NCI-H345 treated with DMSO at 0.1 percent for 48 hours (cell line): Measurements from ENCODE around the gene ANKRD65.
"Not testable (repeated sequence)": the region's sequence is repeated elsewhere in the genome, so short reads cannot be mapped to it uniquely, and the experiment has no call there.

Experiments used
- DNase-seq: peaks from one replicate; lab custom pipeline; 2025; ENCODE audit not compliant: unreplicated experiment; lab: John Stamatoyannopoulos, UW

The ANKRD65 gene

DNA sequence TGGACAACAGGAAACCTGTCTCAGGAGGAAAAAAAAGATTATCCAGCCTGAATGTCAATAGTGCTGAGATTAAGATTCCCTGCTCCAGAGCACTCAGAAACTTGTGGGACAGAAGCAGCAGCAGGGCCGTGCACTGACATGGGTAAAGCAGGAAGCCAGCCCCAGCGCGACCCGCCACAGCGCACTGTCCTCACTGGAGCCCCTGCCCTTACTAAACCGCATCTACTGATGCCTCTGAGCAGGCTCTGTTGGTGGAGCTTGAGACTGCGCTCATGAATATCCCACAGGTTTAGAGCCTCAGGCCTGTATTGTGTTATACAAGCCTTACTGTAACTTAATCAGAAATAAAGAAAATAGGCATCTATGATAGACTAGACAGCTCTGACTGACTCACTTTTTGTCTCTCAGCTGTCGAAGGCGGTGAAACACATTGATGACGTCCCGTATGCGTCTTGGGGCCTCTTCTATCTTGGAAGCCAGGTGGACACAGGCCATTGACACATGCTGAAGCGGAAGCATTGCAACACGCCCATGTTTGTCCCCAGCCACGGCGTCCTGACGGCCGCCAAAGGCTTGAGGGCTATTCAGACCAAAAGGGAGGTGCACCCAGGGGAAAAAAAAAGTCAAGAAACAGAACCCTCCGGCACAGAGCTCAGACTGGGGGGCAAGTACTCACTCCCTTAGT is 23.1 kb downstream of the ANKRD65 start:
- DNase-seq = no peak

- DNase-seq = no peak
Measured at GRCh38 chr1:1395166-1395565, 25.9 kb downstream of the ANKRD65 start.

GRCh38 chr1:1394116-1394515 is 27.0 kb downstream of the ANKRD65 start:
- DNase-seq = no peak

DNA sequence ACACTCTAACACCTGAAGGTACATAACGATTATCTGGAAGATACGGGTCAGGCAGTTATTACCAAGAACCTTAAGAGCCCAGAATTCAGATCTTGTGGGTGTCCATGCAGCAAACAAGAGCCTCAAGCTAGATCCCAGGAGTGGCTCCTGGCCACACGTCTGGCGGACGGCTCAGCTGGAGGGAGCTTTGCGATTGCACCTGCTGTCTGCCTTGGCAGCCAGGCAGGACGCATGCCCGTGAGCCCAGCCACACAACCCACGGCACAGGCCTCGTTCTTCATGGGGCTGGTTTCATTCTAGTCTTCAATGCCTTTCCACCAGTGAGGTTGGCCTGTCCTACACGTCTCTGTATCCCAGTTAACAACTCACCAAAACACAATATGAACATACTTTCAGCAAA is 27.6 kb downstream of the ANKRD65 start:
- DNase-seq = no peak

- no peak for DNase-seq
Measured at GRCh38 chr1:1393014-1393413, 28.1 kb downstream of the ANKRD65 start.

- no peak for DNase-seq
Measured at GRCh38 chr1:1391225-1391624, 29.9 kb downstream of the ANKRD65 start.

DNA sequence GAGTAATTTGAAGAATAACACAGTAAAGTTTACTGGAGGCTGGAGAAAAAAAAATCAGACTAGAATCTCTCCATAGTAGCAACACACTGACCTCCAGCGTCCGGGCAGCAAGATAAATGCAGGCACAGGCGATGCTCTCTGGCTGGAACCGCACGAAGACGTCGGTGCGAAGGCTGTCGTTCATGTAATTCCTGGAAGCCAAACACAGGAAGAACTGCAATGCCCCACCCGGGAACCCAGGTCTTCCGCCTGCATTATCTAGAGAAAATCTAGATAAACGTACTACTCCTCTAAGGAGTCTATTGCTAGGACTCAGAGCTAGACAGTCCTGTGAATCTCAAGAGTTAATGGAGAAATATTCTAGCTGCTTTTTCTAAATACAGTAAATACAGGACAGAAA is 30.4 kb downstream of the ANKRD65 start:
- DNase-seq = no peak

- no peak for DNase-seq
Measured at GRCh38 chr1:1388078-1388472, 33.0 kb downstream of the ANKRD65 start.

GRCh38 chr1:1387098-1388077 is 33.7 kb downstream of the ANKRD65 start:
- no peak for DNase-seq

- no peak for DNase-seq
Measured at GRCh38 chr1:1385931-1386330, 35.1 kb downstream of the ANKRD65 start.

- not testable (repeated sequence) for DNase-seq
Measured at GRCh38 chr1:1385339-1385738, 35.7 kb downstream of the ANKRD65 start.

DNA sequence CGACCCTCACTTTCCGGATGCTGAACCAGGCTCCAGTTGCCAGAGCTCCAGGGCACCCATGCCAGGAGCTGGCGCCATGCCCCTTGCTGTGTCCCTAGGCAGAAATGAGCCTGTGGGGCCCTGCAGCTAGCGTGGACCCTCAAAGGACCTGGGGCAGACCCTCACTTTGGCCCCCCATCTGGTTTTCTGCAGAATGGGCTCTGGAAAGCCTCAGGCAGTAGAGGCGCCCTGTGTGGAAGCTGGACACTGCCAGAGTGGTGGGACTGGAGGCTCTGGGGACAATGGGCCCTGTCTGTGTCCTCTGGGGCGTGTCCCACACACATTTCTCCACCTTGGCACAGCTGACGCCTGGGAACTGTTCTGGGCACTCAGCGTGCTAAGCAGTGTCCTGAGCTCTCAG is 39.8 kb downstream of the ANKRD65 start:
- no peak for DNase-seq

DNA sequence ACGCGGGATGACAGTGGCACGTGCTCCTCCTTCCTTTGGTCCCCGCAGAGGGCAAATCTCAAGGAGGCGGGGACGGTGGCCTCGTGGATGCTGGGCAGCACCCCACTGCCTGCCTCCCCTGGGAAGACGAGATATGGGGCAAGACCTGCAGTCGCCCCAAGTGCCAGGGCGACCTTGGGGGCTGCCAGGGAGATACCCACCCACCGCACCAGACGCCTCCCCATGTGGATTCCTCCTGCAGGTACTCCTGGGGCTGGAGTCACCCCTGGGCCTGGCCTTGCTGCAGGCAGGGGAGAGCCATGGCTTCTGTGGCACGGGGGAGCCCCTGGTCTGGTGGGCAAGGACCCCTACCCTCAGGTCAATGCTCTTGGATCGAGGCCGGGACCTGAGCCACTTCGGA is 40.2 kb downstream of the ANKRD65 start:
- DNase-seq = no peak

DNA sequence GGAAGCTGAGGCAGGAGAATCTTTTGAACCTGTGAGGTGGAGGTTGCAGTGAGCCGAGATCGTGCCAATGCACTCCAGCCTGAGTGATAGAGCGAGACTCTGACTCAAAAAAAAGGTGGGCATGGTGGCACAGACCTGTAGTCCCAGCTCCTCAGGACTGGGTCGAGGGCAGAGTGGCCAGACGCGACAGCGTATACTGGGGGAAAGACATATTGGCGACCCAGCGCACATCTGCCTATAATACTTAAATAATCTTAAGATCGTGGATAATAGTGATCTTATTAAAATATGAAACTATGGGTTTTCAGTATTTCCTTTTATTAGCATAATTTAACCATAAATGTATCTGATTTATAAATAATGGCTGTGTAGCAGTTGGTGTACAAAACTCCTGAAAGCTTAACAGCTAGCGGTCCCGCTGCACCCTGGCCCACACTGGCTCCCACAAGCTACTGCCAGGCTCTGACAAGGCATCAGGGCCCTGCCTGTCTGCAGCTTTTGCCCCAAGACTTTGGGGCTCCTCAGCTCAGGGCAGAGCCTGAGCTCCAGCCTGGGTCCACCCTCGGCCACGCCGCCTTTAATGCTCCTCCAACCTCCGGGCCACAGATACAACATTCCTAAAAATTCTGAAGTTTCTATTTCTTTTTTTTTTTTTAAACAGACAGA is 43.4 kb downstream of the ANKRD65 start:
- DNase-seq = no peak

GRCh38 chr1:1376551-1377226 is 44.4 kb downstream of the ANKRD65 start:
- no peak for DNase-seq

DNA sequence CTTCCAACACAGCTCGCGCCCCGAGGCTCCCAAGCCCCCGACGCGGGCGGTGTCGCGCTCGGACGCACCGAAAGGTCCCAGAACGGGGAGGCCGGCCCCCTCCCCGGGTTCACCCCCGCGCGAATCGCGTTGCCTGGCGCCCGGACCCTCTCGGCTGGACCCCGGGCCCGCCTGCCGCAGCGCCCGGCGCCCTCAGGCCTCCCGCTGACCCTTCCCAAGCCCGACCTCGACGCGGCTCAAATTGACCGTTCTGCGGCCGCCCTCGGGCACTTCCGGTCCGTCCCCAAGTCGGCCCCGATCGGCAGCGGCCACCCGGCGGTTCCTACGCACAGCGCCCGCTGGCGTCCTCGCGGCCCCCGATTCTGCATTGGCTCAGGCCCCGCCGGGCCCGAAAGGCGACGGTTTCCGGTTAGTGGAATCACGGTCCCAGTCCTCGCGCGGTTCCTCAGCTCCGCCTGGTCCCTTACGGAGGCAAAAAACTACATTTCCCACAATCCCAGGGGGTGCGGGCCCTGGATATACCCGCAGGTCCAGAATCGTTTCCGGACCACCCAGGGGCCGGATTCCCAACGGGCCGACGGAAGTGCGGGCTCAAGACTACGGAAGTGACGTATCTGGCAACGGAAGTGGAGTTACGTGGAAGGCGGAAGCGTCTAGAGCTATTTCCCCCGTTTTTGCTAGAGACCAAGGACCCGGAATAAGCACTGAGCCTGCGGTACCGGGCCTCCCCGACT is 46.0 kb downstream of the ANKRD65 start, which contains the start of gene AURKAIP1:
Gene AURKAIP1 (minus strand): TSS at position 279 of the 734 bp plus-strand sequence. CDS start 451 bp downstream, outside the sequence.
- DNase-seq = peak; percentile 97

DNA sequence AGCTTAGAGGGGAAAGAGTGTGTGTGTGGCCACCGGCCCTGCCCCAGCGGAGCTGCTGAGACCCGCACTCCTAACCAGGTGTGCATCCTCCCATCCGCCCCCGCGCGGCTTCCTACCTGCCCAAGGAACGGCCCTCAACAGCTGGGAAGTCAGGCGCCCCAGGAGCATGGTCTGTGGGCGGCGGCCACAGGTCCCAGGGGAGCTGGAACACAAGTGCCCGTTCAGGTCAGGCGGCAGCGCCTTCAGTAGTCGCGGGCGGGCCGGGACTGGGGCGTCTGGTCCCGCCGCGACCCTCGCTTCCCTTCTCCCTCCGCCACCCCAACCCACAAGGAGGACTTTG is 46.5 kb downstream of the ANKRD65 start:
- no peak for DNase-seq

DNA sequence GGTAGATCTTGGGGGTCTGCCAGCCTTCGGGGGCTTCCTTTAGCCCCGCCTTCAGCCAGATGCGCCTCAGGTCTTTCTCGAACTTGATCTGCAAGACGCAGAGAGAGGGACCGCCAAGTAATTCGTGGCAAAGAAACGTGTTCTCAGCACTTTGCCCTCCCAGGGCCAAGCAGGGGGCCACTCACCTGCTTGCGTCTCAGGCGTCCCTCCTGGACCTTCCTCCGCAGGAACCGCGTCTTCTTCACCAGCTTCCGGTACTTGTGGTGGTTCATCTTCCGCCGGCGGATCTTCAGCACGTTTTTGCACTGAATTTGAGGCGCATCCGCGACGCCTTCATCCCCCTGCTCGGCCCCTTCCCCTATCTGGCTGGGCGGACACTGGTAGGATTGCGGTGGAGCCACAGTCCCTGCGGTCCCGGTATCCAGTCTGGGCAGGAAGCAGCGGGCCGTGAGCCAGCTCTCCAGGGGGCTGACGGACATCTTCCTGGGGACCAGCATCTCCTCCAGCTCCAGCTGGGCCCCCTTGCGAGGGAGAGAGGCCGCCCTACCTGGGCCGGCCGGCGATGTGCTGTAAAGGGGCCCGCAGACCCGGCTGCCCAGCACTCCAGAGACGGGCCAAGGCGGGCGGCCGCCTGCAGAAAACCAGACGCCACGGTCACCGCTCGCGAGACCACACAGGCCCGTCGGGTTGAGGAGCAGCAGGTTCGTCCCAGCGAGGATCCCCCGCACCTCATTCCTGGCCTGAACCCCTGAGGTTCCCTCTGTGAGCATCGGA is 47.1 kb downstream of the ANKRD65 start:
- no peak for DNase-seq

GRCh38 chr1:1373051-1373814 is 47.8 kb downstream of the ANKRD65 start:
- no peak for DNase-seq
